WTC11 (cell line): Measurements from ENCODE around the gene GUCA1A. TPM values are rescaled to one million over a fixed set of nuclear protein-coding genes. Genes with fewer than 3 reads are reported as not detected.

Source experiments
- ATAC-seq: fragments of 200-7000 bp; cut with Tn5 transposase; 2 replicates; pipeline ENCODE4 v1.10.0; 2021; ENCODE audit warnings: mild to moderate bottlenecking, moderate library complexity
- CTCF ChIA-PET: fragments of 300-600 bp; sonication (Branson Sonifier 250); formaldehyde crosslinking; loops from one replicate; lab custom pipeline; 2021; ENCODE audit warnings: antibody characterized with exemption; lab: Charles Lee
- POLR2A ChIA-PET: fragments of 350-600 bp; sonication (Branson Sonifier 250); formaldehyde crosslinking; loops from one replicate; lab custom pipeline; 2021; ENCODE audit warnings: antibody characterized with exemption; lab: Charles Lee
- DNase-seq: peaks from one replicate; pipeline ENCODE4 v3.0.0; 2021; ENCODE audit warnings: low spot score
- H3K27ac Mint-ChIP-seq: 2 replicates; pipeline ENCODE4 v1.8.0; 2021; ENCODE audit warnings: mixed read lengths
- H3K27me3 Mint-ChIP-seq: 2 replicates; pipeline ENCODE4 v1.8.0; 2021; ENCODE audit warnings: low read depth, mild to moderate bottlenecking, moderate library complexity, mixed read lengths
- H3K36me3 Mint-ChIP-seq: 2 replicates; pipeline ENCODE4 v1.8.0; 2021; ENCODE audit warnings: mixed read lengths
- H3K4me1 Mint-ChIP-seq: 2 replicates; pipeline ENCODE4 v1.8.0; 2022; ENCODE audit warnings: mixed read lengths
- H3K4me3 Mint-ChIP-seq: 2 replicates; pipeline ENCODE4 v1.8.0; 2021; ENCODE audit warnings: mild to moderate bottlenecking, moderate library complexity, mixed read lengths
- H3K9me3 Mint-ChIP-seq: 2 replicates; pipeline ENCODE4 v1.8.0; 2021; ENCODE audit warnings: mixed read lengths
- ATF1 ChIP-seq: sonication (generic); formaldehyde crosslinking; IDR thresholded peaks from 2 replicates; pipeline ENCODE4 v1.8.1; 2023; ENCODE audit warnings: mild to moderate bottlenecking, moderate library complexity, missing genetic modification reagents
- CREM ChIP-seq: sonication (generic); formaldehyde crosslinking; IDR thresholded peaks from 2 replicates; pipeline ENCODE4 v1.8.1; 2022; ENCODE audit warnings: mild to moderate bottlenecking, missing genetic modification reagents, moderate library complexity
- FOXK1 ChIP-seq: sonication (generic); formaldehyde crosslinking; IDR thresholded peaks from 2 replicates; pipeline ENCODE4 v1.8.0; 2022; ENCODE audit warnings: mild to moderate bottlenecking, moderate library complexity, missing genetic modification reagents
- FOXP1 ChIP-seq: sonication (generic); formaldehyde crosslinking; IDR thresholded peaks from 2 replicates; pipeline ENCODE4 v1.8.0; 2022; ENCODE audit warnings: missing genetic modification reagents, mild to moderate bottlenecking, moderate library complexity, borderline replicate concordance
- GTF2I ChIP-seq: fragments of 250-450 bp; sonication (Bioruptor Pico); conservative IDR thresholded peaks from 2 replicates; pipeline ENCODE4 v1.4.0; 2021; ENCODE audit warnings: mild to moderate bottlenecking
- NFATC4 ChIP-seq: fragments of 250-450 bp; sonication (Bioruptor Pico); IDR thresholded peaks from 2 replicates; pipeline ENCODE4 v1.9.0; 2021; ENCODE audit warnings: mild to moderate bottlenecking
- OVOL2 ChIP-seq: fragments of 250-450 bp; sonication (Bioruptor Pico); IDR thresholded peaks from 2 replicates; pipeline ENCODE4 v1.9.0; 2021; ENCODE audit warnings: mild to moderate bottlenecking, borderline replicate concordance
- RORB ChIP-seq: fragments of 250-450 bp; sonication (Bioruptor Pico); IDR thresholded peaks from 2 replicates; pipeline ENCODE4 v1.9.0; 2021; ENCODE audit warnings: mild to moderate bottlenecking
- SMAD3 ChIP-seq: sonication (generic); formaldehyde crosslinking; IDR thresholded peaks from 2 replicates; pipeline ENCODE4 v1.8.0; 2022; ENCODE audit warnings: missing genetic modification reagents, mild to moderate bottlenecking, borderline replicate concordance
- SMAD4 ChIP-seq: sonication (generic); formaldehyde crosslinking; IDR thresholded peaks from 2 replicates; pipeline ENCODE4 v1.8.0; 2022; ENCODE audit warnings: mild to moderate bottlenecking, missing genetic modification reagents
- TCF7 ChIP-seq: sonication (generic); formaldehyde crosslinking; IDR thresholded peaks from 2 replicates; pipeline ENCODE4 v1.8.0; 2022; ENCODE audit warnings: mild to moderate bottlenecking, low read depth, missing genetic modification reagents, moderate library complexity
- ZNF121 ChIP-seq: sonication (generic); formaldehyde crosslinking; IDR thresholded peaks from 2 replicates; pipeline ENCODE4 v1.8.0; 2023; ENCODE audit warnings: missing genetic modification reagents
- ZNF138 ChIP-seq: sonication (generic); formaldehyde crosslinking; conservative IDR thresholded peaks from 2 replicates; pipeline ENCODE4 v1.8.1; 2022; ENCODE audit warnings: mild to moderate bottlenecking, moderate library complexity, missing genetic modification reagents
- ZNF232 ChIP-seq: sonication (generic); formaldehyde crosslinking; IDR thresholded peaks from 2 replicates; pipeline ENCODE4 v1.8.0; 2022; ENCODE audit warnings: mild to moderate bottlenecking, missing genetic modification reagents
- ZNF671 ChIP-seq: fragments of 250-450 bp; sonication (Bioruptor Pico); IDR thresholded peaks from 2 replicates; pipeline ENCODE4 v1.8.0; 2021; ENCODE audit warnings: mild to moderate bottlenecking
- total RNA-seq: library from RNA; stranded (reverse); gene quantifications from 3 replicates; pipeline ENCODE4 v1.2.3, GENCODE V29; 2021
- TF ChIP-seq, protein P1 (sequence below): sonication (generic); formaldehyde crosslinking; IDR thresholded peaks from 2 replicates; pipeline ENCODE4 v1.8.0; 2022; ENCODE audit warnings: missing genetic modification reagents
- TF ChIP-seq, protein P2 (sequence below): sonication (generic); formaldehyde crosslinking; IDR thresholded peaks from 2 replicates; pipeline ENCODE4 v1.8.1; 2023; ENCODE audit warnings: mild to moderate bottlenecking, missing genetic modification reagents, moderate library complexity
- TF ChIP-seq, protein P3 (sequence below): sonication (generic); formaldehyde crosslinking; IDR thresholded peaks from 2 replicates; pipeline ENCODE4 v1.8.1; 2023; ENCODE audit warnings: mild to moderate bottlenecking, missing genetic modification reagents, borderline replicate concordance
- TF ChIP-seq, protein P4 (sequence below): sonication (generic); formaldehyde crosslinking; IDR thresholded peaks from 2 replicates; pipeline ENCODE4 v1.8.1; 2023; ENCODE audit warnings: mild to moderate bottlenecking, missing genetic modification reagents, moderate library complexity
- TF ChIP-seq, protein P5 (sequence below): fragments of 250-450 bp; sonication (Bioruptor Pico); IDR thresholded peaks from 2 replicates; pipeline ENCODE4 v2.1.2; 2022; ENCODE audit warnings: mild to moderate bottlenecking, moderate library complexity
- TF ChIP-seq, protein P6 (sequence below): fragments of 250-450 bp; sonication (Bioruptor Pico); conservative IDR thresholded peaks from 2 replicates; pipeline ENCODE4 v1.9.0; 2021; ENCODE audit warnings: mild to moderate bottlenecking

The GUCA1A gene
- total RNA-seq, 1 experiment from 2014 or later: 10.9 TPM

DNA sequence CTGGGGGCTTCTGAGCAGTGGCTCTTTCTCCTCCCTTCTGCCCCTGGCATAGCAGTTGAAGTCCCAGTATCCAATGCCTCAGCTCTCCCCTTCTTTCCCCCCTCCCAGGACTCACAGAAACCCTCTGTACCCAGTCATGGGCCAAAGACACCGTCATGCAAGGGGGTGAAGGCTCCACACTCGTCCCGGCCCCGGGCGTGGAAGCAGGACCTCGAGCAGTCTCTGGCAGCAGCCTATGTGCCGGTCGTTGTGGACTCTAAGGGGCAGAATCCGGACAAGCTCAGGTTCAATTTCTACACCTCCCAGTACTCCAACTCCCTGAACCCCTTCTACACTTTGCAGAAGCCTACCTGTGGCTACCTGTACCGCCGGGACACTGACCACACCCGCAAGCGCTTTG lies 10.4 kb upstream of the GUCA1A start:
- peaks cover 55% of the 10 kb centered on the region for H3K4me1 Mint-ChIP-seq
- no peak overlapping the region for H3K4me3 Mint-ChIP-seq
- TF ChIP-seq SMAD3 (no peak), CREM (CRISPR knock-in tag) (no peak), FOXK1 (CRISPR knock-in tag) (no peak), NFATC4 (CRISPR knock-in tag) (no peak), ZNF138 (CRISPR knock-in tag) (no peak), GTF2I (CRISPR knock-in tag) (no peak), SMAD4 (CRISPR knock-in tag) (no peak), OVOL2 (CRISPR knock-in tag) (no peak), ATF1 (CRISPR knock-in tag) (no peak), ZNF121 (CRISPR knock-in tag) (no peak), RORB (no peak)
- TF ChIP-seq, protein P1, sequence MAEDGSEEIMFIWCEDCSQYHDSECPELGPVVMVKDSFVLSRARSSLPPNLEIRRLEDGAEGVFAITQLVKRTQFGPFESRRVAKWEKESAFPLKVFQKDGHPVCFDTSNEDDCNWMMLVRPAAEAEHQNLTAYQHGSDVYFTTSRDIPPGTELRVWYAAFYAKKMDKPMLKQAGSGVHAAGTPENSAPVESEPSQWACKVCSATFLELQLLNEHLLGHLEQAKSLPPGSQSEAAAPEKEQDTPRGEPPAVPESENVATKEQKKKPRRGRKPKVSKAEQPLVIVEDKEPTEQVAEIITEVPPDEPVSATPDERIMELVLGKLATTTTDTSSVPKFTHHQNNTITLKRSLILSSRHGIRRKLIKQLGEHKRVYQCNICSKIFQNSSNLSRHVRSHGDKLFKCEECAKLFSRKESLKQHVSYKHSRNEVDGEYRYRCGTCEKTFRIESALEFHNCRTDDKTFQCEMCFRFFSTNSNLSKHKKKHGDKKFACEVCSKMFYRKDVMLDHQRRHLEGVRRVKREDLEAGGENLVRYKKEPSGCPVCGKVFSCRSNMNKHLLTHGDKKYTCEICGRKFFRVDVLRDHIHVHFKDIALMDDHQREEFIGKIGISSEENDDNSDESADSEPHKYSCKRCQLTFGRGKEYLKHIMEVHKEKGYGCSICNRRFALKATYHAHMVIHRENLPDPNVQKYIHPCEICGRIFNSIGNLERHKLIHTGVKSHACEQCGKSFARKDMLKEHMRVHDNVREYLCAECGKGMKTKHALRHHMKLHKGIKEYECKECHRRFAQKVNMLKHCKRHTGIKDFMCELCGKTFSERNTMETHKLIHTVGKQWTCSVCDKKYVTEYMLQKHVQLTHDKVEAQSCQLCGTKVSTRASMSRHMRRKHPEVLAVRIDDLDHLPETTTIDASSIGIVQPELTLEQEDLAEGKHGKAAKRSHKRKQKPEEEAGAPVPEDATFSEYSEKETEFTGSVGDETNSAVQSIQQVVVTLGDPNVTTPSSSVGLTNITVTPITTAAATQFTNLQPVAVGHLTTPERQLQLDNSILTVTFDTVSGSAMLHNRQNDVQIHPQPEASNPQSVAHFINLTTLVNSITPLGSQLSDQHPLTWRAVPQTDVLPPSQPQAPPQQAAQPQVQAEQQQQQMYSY (CRISPR knock-in tag): no peak
- TF ChIP-seq, protein P2, sequence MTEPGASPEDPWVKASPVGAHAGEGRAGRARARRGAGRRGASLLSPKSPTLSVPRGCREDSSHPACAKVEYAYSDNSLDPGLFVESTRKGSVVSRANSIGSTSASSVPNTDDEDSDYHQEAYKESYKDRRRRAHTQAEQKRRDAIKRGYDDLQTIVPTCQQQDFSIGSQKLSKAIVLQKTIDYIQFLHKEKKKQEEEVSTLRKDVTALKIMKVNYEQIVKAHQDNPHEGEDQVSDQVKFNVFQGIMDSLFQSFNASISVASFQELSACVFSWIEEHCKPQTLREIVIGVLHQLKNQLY (CRISPR knock-in tag): no peak
- TF ChIP-seq, protein P3, sequence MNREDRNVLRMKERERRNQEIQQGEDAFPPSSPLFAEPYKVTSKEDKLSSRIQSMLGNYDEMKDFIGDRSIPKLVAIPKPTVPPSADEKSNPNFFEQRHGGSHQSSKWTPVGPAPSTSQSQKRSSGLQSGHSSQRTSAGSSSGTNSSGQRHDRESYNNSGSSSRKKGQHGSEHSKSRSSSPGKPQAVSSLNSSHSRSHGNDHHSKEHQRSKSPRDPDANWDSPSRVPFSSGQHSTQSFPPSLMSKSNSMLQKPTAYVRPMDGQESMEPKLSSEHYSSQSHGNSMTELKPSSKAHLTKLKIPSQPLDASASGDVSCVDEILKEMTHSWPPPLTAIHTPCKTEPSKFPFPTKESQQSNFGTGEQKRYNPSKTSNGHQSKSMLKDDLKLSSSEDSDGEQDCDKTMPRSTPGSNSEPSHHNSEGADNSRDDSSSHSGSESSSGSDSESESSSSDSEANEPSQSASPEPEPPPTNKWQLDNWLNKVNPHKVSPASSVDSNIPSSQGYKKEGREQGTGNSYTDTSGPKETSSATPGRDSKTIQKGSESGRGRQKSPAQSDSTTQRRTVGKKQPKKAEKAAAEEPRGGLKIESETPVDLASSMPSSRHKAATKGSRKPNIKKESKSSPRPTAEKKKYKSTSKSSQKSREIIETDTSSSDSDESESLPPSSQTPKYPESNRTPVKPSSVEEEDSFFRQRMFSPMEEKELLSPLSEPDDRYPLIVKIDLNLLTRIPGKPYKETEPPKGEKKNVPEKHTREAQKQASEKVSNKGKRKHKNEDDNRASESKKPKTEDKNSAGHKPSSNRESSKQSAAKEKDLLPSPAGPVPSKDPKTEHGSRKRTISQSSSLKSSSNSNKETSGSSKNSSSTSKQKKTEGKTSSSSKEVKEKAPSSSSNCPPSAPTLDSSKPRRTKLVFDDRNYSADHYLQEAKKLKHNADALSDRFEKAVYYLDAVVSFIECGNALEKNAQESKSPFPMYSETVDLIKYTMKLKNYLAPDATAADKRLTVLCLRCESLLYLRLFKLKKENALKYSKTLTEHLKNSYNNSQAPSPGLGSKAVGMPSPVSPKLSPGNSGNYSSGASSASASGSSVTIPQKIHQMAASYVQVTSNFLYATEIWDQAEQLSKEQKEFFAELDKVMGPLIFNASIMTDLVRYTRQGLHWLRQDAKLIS (CRISPR knock-in tag): no peak
- POLR2A ChIA-PET: no interaction called here
- no peak for ATAC-seq
- no peaks in the 10 kb centered on the region for H3K9me3 Mint-ChIP-seq
- H3K27me3 Mint-ChIP-seq: peaks cover 29% of the 10 kb centered on the region
- CTCF ChIA-PET: interaction anchor here (1.7 to 5.9 kb wide), 4 partner anchors 20 to 98 kb away, joined by 4 to 46 read pairs (median 25); partner anchors contain the start of gene C6orf132
- DNase-seq: no peak
- no peak overlapping the region for H3K27ac Mint-ChIP-seq
- no peaks in the 10 kb centered on the region for H3K36me3 Mint-ChIP-seq

DNA sequence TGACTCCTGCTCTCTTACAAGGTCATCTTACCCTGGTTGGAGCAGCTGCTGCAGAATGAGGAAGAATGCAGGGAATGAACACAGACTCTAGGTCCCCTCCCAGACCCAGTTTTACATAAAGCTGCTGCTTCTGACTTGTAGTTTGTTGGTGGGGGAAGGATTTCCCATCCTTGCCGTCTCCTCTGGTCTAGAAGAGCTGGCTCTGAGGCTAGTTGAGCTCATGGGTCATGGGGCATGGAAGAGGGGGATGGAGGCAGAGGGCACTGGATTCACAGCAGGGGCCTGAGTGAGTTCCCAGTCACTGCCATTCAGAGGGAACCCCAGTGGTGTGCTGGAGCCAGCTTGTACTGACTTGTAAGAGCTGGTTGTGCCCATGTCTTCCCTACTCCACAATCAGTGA lies 9.2 kb upstream of the GUCA1A start:
- H3K4me1 Mint-ChIP-seq: peaks cover 54% of the 10 kb centered on the region
- H3K4me3 Mint-ChIP-seq: no peak overlapping the region
- no peaks in the 10 kb centered on the region; the same call in 1 of the 2 replicates for H3K9me3 Mint-ChIP-seq
- ATAC-seq (no peak), DNase-seq (no peak)
- ChIA-PET CTCF (interaction anchor here (0.5 to 5.9 kb wide), 15 partner anchors 12 to 585 kb away, joined by 3 to 46 read pairs (median 4); partner anchors contain the start of genes C6orf132 and TAF8), POLR2A (interaction anchor here (1.1 to 1.4 kb wide), 2 partner anchors 24 to 27 kb away, joined by 4 to 8 read pairs; no protein-coding TSS in a partner anchor)
- H3K27ac Mint-ChIP-seq: no peak overlapping the region
- peaks cover 26% of the 10 kb centered on the region for H3K27me3 Mint-ChIP-seq
- no peaks in the 10 kb centered on the region for H3K36me3 Mint-ChIP-seq
- TF ChIP-seq, protein P4, sequence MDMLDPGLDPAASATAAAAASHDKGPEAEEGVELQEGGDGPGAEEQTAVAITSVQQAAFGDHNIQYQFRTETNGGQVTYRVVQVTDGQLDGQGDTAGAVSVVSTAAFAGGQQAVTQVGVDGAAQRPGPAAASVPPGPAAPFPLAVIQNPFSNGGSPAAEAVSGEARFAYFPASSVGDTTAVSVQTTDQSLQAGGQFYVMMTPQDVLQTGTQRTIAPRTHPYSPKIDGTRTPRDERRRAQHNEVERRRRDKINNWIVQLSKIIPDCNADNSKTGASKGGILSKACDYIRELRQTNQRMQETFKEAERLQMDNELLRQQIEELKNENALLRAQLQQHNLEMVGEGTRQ (CRISPR knock-in tag): no peak
- TF ChIP-seq, protein P5, sequence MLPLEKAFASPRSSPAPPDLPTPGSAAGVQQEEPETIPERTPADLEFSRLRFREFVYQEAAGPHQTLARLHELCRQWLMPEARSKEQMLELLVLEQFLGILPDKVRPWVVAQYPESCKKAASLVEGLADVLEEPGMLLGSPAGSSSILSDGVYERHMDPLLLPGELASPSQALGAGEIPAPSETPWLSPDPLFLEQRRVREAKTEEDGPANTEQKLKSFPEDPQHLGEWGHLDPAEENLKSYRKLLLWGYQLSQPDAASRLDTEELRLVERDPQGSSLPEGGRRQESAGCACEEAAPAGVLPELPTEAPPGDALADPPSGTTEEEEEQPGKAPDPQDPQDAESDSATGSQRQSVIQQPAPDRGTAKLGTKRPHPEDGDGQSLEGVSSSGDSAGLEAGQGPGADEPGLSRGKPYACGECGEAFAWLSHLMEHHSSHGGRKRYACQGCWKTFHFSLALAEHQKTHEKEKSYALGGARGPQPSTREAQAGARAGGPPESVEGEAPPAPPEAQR (CRISPR knock-in tag): no peak
- no peak for TF ChIP-seq TCF7 (CRISPR knock-in tag)
- no peak for TF ChIP-seq ZNF671 (CRISPR knock-in tag)
- TF ChIP-seq, protein P6, sequence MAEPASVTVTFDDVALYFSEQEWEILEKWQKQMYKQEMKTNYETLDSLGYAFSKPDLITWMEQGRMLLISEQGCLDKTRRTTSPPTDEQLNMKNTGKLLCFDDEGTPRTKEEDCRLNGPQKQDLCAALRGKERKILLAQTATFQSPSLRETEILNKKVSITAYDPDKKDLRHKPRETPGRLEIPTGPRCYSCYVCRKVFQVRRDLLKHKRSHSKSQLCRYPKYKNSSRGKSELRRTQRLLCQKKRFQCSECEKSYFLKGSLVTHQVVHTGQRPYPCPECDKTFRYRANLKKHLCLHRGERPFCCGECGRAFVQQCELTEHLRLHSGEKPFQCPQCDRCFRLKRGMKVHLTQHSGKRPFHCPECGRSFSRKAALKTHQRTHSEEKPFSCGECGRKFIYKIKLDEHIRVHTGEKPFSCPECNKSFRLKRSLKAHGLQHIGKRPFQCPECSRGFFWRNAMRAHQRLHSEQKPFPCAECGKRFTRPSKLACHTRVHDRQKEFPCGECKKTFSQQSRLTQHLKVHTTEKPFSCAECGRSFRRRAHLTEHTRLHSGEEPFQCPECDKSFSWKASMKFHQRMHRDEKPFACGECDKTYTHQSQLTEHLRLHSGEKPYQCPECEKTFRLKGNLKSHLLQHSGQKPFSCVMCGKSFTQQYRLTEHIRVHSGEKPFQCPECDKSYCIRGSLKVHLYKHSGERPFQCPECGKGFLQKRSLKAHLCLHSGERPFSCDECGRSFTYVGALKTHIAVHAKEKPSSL (CRISPR knock-in tag): no peak
- no peak for TF ChIP-seq OVOL2 (CRISPR knock-in tag)
- TF ChIP-seq ZNF232 (CRISPR knock-in tag): no peak
- no peak for TF ChIP-seq FOXP1 (CRISPR knock-in tag)
